GM12801 (cell line): ENCODE measurements around the gene NT5C3B.

Source experiments
- CTCF ChIP-seq: IDR thresholded peaks from one replicate; pipeline ENCODE4 v1.5.1; 2011; ENCODE audit warnings: control low read depth; ENCODE audit not compliant: insufficient read length; ENCODE audit errors: extremely low read depth

The NT5C3B gene

GRCh38 chr17:41786227-41787020 is 49.6 kb downstream of the NT5C3B start, which contains the start of gene JUP:
JUP (minus strand) TSS chr17:41786711; CDS start chr17:41771854, 14,857 bp downstream.
- no peak for TF ChIP-seq CTCF

GRCh38 chr17:41785859-41786226 is 50.2 kb downstream of the NT5C3B start:
- no peak for TF ChIP-seq CTCF

GRCh38 chr17:41785091-41785858 is 50.8 kb downstream of the NT5C3B start:
- no peak for TF ChIP-seq CTCF

GRCh38 chr17:41784207-41784744 is 51.8 kb downstream of the NT5C3B start:
- no peak for TF ChIP-seq CTCF

GRCh38 chr17:41782142-41782541 is 53.9 kb downstream of the NT5C3B start:
- no peak for TF ChIP-seq CTCF

- TF ChIP-seq CTCF = no peak
These were observed 54.5 kb downstream of the NT5C3B start for GRCh38 chr17:41781404-41782110.

GRCh38 chr17:41779954-41780353 is 56.1 kb downstream of the NT5C3B start:
- TF ChIP-seq CTCF = no peak
